Activated CD4-positive, alpha-beta T cell treated with anti-CD3 and anti-CD28 coated beads, Interleukin-2, Interleukin-4, amounts not matched to agents 100 ng/mL and 50 ng/mL, durations not matched to agents 16 hours and 8 hours (primary cell): Measurements from ENCODE around the gene NECTIN1.

Experiments used
- DNase-seq: peaks from one replicate; pipeline ENCODE4 v3.0.0-alpha.2; 2020; ENCODE audit warnings: low spot score

Gene NECTIN1, protein sequence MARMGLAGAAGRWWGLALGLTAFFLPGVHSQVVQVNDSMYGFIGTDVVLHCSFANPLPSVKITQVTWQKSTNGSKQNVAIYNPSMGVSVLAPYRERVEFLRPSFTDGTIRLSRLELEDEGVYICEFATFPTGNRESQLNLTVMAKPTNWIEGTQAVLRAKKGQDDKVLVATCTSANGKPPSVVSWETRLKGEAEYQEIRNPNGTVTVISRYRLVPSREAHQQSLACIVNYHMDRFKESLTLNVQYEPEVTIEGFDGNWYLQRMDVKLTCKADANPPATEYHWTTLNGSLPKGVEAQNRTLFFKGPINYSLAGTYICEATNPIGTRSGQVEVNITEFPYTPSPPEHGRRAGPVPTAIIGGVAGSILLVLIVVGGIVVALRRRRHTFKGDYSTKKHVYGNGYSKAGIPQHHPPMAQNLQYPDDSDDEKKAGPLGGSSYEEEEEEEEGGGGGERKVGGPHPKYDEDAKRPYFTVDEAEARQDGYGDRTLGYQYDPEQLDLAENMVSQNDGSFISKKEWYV

DNA sequence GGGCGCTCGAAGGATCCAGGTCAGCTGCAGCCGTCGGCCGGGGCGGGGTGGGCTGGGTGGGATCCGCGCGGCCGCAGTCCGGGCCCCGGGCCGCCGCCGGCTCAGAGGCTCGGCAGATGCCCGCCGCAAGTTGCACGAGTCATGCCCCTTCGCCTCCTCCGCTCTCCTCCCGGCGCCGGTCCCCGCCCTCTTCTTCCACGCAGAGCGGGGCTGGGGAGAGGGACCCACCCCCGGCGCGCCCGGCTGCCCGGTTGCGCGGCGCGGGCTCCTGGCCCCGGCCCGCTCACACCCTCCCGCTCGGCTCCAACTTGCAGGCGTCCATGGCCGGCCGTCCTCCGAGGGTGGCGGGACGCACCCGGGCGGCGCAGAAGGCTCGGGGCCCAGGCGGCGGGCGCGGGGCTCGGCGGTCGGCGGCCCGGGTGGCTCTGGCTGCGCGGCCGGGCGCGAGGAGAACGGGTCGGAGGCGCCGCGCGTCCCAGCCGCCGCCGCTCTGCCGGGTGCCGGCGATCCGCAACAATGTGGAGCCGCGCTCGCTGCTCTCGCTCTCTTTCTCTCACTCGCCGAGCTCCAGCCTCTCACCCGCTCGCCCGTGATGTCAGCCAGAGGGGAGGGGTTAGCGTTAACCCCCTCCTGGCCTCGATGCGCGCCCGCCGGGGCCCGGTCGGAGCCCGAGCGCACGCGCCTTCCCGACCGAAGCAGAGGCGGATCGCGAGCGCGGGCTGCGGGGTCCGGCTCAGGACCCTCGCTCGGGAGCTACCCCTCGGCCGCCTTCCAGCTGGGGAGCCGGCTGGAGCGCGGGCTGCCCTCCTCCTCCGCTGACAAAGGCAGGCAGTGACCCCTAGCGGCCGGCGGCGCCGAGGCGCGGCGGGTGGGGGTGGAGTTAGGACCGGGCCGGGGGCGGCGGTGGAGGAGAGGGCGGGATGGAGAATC, at the start of gene NECTIN1:
Gene NECTIN1, minus strand, starts transcription at position 550 of the 930 bp plus-strand sequence. CDS start 647 bp downstream, outside the sequence.
- peak; percentile 81 for DNase-seq

DNA sequence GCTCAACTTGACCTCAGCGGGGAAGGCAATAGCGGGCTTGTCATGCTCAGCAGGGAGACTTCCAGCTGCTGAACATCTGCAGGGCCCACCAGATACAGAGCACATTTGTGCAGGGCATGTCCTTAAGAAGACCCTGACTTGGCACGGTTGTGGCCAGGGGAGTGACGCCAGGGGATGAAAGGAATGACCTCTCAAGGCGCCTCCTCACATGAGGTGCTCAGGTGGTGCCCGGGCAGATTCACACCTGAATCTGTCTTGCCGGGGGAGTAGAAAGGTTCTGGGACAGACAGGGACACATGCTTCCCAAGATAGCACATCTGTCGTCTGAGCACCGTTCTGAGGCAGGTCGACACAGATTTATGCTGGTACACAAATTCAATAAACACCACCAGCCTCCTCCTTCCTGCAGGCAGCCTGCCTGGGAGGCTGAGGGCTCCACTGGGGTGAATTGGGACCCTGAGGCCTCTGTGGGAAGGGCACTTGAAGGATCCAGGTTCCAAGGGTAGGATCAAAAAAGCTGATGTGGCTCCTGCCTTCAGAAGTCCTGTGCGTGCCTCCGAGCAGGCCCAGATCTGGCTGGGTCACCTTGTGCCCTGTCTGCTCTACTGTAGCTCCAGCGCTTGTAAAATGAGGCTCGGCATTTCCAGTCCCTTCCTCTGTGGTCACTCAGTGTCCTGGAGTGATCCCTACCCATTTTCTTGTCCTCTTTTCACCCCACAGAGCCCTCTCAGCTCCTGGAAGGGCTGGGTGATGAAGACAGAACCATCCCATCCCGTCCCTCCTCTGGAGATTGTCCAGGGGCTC, 49.6 kb upstream of the NECTIN1 start:
- DNase-seq, result no peak

- DNase-seq, result no peak
Observed at GRCh38 chr11:119777940-119778339, 48.9 kb upstream of the NECTIN1 start.

DNA sequence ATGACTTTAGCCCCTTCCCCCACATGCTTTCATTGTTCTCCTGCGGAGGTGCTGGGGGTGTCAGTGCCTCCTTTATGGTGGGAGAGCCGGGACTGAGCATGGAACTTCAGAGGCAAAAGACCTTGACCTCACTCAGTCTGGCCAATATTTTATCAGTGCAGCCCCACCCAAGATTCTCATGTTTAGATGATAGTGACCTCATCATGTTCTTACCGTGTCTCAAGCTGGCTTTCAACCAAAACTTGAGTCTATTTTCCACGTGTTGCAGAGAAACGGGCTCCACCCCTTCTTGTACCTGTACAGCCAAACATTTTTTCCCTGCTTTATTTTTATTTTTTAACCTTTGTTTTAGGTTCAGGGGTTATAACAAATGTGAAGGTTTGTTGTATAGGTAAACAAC, 47.7 kb upstream of the NECTIN1 start:
- no peak for DNase-seq

- DNase-seq, result no peak
Observed at GRCh38 chr11:119776031-119776636, 47.1 kb upstream of the NECTIN1 start.

DNA sequence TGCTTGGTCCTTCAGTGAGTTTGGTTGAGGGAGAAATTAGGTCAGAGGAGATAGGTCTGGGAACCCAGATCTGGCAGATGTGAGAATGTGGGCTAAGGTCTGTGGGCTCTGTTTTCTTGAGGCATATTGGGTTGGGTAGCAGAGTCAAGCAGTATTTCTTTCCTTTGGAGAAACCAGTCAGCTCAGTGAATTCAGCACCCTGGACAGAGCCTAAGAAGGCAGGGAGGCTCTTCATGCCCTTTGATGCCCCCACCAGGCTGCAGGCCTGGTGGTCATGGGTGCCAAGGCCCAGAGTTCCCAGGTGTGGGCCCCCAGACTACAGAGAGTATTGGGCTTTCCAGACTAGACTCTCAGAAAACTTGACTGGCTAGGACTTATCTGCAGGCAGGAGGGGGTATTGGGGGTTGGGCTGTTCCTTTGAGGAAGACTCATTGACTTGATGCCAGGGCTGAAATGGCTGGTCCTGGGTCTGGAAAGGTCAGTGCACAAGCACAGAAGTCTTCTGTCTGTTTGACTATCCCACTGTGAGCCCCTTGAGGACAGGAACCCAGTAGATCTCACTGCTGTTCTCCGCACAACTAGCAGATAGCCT, 45.3 kb upstream of the NECTIN1 start:
- DNase-seq, result no peak

DNA sequence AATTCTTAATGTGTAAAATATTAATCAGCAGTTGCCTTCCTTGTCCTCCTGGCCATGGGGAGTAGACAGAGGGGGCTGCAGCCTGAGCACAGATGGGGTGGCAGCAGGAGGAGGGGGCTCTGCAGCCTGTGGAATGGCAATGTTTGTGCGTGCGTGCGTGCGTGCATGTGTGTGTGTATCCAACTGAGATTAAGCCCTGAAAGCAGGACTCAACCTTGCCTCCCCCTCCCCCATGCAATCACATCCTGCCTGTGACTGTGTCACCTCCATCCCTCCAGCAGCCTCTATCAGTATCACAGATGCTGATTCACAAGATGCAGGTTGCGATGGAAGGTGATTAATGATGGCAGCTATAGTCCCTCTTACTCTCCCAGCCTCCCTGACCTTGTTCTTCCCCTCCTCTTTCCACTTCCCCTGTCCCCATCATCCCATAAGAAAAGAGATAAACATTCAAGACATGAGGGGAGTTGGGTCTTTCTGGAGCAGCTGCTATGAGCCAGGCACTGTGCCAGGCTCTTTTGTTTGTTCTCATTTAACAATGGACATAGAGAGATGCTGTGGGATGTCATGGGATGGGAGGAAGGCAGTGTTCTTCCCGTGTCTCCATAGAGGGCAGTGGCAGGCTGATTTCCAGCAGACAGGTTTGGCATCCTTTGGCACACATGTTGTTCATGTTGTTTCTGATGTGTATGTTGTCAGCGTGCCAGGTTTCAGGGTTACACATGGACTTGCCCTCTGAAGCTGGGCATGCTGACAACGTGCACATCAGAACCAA, 43.8 kb upstream of the NECTIN1 start:
- DNase-seq, result no peak

GRCh38 chr11:119772076-119772475, 43.1 kb upstream of the NECTIN1 start:
- no peak for DNase-seq

- no peak for DNase-seq
Observed at GRCh38 chr11:119771172-119771770, 42.3 kb upstream of the NECTIN1 start.

DNA sequence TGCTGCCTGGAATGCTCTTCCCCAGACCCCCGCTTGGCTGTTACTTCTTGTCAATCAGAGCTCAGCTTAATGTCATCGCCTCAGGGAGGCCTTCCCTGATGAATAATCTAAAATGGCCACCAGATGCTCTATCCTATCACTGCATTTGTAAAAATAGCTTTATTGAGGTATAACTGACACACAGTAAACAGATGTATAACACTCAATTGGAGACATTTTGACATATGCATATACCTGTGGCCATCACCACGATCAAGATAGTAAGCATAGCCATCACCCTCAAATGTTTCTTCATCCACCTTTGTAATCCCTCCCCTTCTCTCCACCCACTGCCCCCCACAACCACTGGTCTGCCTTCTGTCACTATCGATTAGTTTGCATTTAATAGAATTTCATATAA, 36.6 kb upstream of the NECTIN1 start:
- no peak for DNase-seq

GRCh38 chr11:119764108-119764868, 35.3 kb upstream of the NECTIN1 start:
- no peak for DNase-seq

- DNase-seq, result no peak
Observed at GRCh38 chr11:119763071-119763728, 34.2 kb upstream of the NECTIN1 start.

- no peak for DNase-seq
Observed at GRCh38 chr11:119759747-119760412, 30.9 kb upstream of the NECTIN1 start.

DNA sequence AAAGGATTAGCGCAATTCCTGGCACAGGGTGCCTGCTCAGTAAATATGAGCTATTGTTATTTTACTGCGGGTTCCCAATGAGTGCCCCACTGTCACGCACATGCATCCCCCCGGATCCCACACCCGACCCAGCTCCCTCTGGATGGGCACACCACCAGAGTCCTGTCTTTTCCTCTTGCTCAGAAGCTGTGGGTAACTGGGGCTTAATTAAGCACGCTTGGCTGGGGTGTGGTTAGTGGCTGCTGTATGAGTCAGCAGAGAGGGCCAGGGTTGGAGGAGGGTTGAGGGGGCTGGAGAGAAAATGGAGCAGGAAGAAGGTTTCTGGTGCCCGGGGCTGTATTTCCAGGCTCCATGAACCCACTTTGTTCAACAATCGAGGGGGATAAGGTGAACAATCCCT, 30.3 kb upstream of the NECTIN1 start:
- no peak for DNase-seq

DNA sequence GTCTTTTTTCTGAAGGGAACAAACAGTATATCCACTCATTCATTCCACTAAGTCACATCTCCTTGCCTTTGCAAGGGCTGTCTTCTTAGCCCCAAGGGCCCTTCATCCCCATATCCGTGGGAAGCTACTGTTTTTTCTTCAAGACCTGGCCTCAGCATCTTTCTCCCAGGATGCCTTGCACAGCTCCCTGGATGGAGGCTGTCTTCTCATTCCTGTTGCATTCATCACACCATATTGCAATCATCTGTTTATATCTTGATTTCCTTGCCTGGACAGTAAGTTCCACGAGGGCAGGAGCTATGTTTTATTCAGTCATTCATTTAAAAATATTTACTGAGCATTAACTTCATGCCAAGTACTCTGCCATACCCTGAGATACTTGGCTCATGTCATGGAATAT, 29.3 kb upstream of the NECTIN1 start:
- DNase-seq, result no peak

- no peak for DNase-seq
Observed at GRCh38 chr11:119757378-119757777, 28.4 kb upstream of the NECTIN1 start.

DNA sequence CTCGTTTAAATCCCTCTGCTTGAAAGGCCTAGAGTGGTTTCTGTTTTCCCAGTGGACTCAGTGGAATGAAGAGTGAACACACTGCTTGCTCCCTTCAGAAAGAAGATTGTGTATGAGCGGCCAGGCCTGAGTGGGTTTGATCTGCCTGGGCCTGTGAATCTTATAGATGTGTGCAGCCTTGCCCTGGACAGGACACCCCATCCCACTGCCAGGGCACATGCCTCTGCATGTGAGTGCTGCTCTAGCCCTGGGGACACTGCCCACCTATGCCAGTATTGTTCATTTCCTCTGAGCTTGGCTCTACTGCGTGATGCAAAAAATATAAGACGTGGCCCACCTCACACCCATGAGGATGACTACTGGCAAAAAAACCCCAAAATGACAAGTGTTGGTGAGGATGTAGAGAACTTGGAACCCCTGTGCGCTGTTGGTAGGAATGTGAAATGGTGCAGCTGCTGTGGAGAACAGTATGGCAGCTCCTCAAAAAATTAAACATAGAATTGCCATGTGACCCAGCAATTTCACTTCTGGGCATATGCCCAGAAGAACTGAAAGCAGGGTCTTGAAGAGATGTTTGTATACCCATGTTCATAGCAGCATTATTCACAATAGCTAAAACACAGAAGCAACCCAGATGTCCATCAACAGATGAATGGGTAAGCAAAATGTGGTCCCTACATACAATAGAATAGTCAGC, 27.3 kb upstream of the NECTIN1 start:
- DNase-seq, result no peak
